Body of pancreas (tissue), 4 donors: ENCODE measurements around the gene CNR1. TPM values are rescaled to one million over a fixed set of nuclear protein-coding genes. Genes with fewer than 3 reads are reported as not detected.

Source experiments
- ATAC-seq: fragments of 150-250 bp; one replicate; pipeline ENCODE4 v1.9.1; 2016
- DNase-seq, 4 donors: peaks; one replicate each; pipeline ENCODE4 v3.0.0-alpha.2; 2019
- H3K27ac ChIP-seq, 4 donors: fragments of 200-600 bp; sonication (generic); 1 replicate in 3 of 4; 2 replicates in 1 of 4; pipeline versions ENCODE4 v1.5.1 to v1.6.1; 2016 to 2019; ENCODE audit warnings: mild to moderate bottlenecking in 1 of 4, mixed read lengths in 1 of 4, moderate library complexity in 1 of 4
- H3K27me3 ChIP-seq, 2 donors: fragments of 200-600 bp; sonication (generic); one replicate each; pipeline ENCODE4 v1.6.0; 2016; ENCODE audit warnings: mild to moderate bottlenecking in 1 of 2
- H3K36me3 ChIP-seq, 2 donors: fragments of 200-600 bp; sonication (generic); replicated peaks in 1 of 2; 2 replicates each; pipeline ENCODE4 v1.5.1; 2016; ENCODE audit warnings: low read depth in 2 of 2; ENCODE audit not compliant: insufficient read depth in 1 of 2
- H3K4me1 ChIP-seq: fragments of 200-600 bp; sonication (generic); one replicate; pipeline ENCODE4 v1.6.0; 2016
- H3K4me3 ChIP-seq, 2 donors: fragments of 200-600 bp; sonication (generic); 1 replicate in 1 of 2; 2 replicates in 1 of 2; pipeline ENCODE4 v1.5.1; 2016 to 2019
- H3K9me3 ChIP-seq, 3 donors: fragments of 200-600 bp; sonication (generic); 1 replicate in 2 of 3; 2 replicates in 1 of 3; pipeline ENCODE4 v1.5.1; 2016
- CTCF ChIP-seq, 7 experiments: fragments of 450-650 bp in 4 of 7; fragments of 200-600 bp in 3 of 7; sonication (generic) in 3 of 7; IDR thresholded peaks; one replicate each; pipeline ENCODE4 v1.5.1; 2016 to 2019; ENCODE audit warnings: antibody characterized with exemption in 7 of 7
- POLR2A ChIP-seq, 3 donors: fragments of 450-650 bp; IDR thresholded peaks; one replicate each; pipeline ENCODE4 v1.6.1; 2016; ENCODE audit warnings: antibody characterized with exemption in 3 of 3, mild to moderate bottlenecking in 2 of 3
- WGBS, 2 donors: methylation state at CpG; one replicate each; pipeline ENCODE4 v1.1.5; 2017; 5-methylcytosine and 5-hydroxymethylcytosine counted together
- intact Hi-C: fragments of 100-400 bp; cut with DNase I; formaldehyde crosslinking; loops from one replicate; pipeline ENCODE4 v1.15.1; 2023
- total RNA-seq, 2 donors: library from RNA; depleted of rRNA; stranded (reverse); fragments of >200 nt; gene quantifications; one replicate each; pipeline ENCODE4 v1.1.0, GENCODE V29; 2016

CNR1 gene
- total RNA-seq, 2 donors from 2014 or later = 2.6 to 6.6 TPM

DNA sequence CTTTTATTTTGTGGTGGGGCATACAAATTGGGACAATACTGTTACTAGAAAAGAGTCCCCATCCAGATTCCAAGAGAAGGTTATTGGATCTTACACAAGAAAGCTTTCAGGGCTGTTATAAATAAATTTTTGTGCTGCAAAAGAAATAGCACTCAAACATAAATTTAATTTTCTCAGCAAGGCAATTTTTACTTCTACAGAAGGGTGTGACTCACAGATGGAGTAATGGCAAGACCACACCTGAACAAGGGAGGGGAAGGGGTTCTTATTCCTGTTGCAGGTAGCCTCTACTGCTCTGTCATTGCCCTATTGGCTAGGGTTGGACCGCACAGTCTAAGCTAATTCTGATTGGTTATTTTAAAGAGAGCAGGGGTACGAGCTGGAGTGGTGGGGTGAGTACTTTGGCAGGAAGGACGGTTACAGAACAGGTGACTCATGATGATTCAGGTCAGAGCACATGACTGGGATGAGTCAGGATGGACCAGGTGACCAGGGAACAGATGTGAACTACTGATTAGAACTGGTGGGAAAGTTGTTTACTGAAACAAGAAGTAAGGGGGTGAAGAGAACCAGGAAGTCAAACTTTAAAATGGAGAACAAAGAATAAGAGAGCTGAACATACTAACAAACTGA lies 41.1 kb downstream of the CNR1 start:
- Histone ChIP-seq H3K9me3 (no peaks in the 10 kb centered on the region), H3K4me3 (no peak overlapping the region), H3K4me1 (no peaks in the 10 kb centered on the region), H3K36me3 (no peaks in the 10 kb centered on the region), H3K27ac (no peak overlapping the region), H3K27me3 (no peaks in the 10 kb centered on the region)
- DNase-seq = no peak
- intact Hi-C loops = no loop called here
- TF ChIP-seq CTCF (IDR thresholded peaks at IDR 0.05) (no peak), POLR2A (IDR thresholded peaks at IDR 0.05) (no peak)
- 58 to 79% methylated on average over 3 of the region's 3 CpGs for WGBS, 2 donors
- ATAC-seq = no peak

GRCh38 chr6:88120635-88121034 lies 45.5 kb downstream of the CNR1 start:
- TF ChIP-seq POLR2A (IDR thresholded peaks at IDR 0.05) = no peak
- TF ChIP-seq CTCF (IDR thresholded peaks at IDR 0.05) = no peak
- no peak for DNase-seq
- no peak overlapping the region for H3K27ac ChIP-seq
- H3K9me3 ChIP-seq = no peaks in the 10 kb centered on the region
- 61 to 63% methylated on average over 1 of the region's 1 CpG for WGBS, 2 donors
- H3K4me3 ChIP-seq = no peak overlapping the region
- ATAC-seq = no peak
- H3K27me3 ChIP-seq = no peaks in the 10 kb centered on the region
- no peaks in the 10 kb centered on the region for H3K36me3 ChIP-seq
- intact Hi-C loops = no loop called here
- no peaks in the 10 kb centered on the region for H3K4me1 ChIP-seq

- intact Hi-C loops = no loop called here
- Histone ChIP-seq H3K27ac (no peak overlapping the region), H3K4me1 (no peaks in the 10 kb centered on the region), H3K27me3 (no peaks in the 10 kb centered on the region), H3K9me3 (no peaks in the 10 kb centered on the region), H3K4me3 (no peak overlapping the region), H3K36me3 (no peaks in the 10 kb centered on the region)
- 43 to 45% methylated on average over 2 of the region's 2 CpGs for WGBS, 2 donors
- no peak for TF ChIP-seq CTCF (IDR thresholded peaks at IDR 0.05)
- TF ChIP-seq POLR2A (IDR thresholded peaks at IDR 0.05) = no peak
- ATAC-seq = no peak
- DNase-seq = no peak
Observed at GRCh38 chr6:88119769-88120168, 46.4 kb downstream of the CNR1 start.

GRCh38 chr6:88116276-88116675 lies 49.9 kb downstream of the CNR1 start:
- H3K36me3 ChIP-seq = no peaks in the 10 kb centered on the region
- no peak overlapping the region for H3K4me3 ChIP-seq
- intact Hi-C loops = no loop called here
- ATAC-seq (no peak), DNase-seq (no peak)
- no peaks in the 10 kb centered on the region for H3K27me3 ChIP-seq
- no peaks in the 10 kb centered on the region for H3K9me3 ChIP-seq
- TF ChIP-seq POLR2A (IDR thresholded peaks at IDR 0.05) = no peak
- no peak for TF ChIP-seq CTCF (IDR thresholded peaks at IDR 0.05)
- H3K4me1 ChIP-seq = no peaks in the 10 kb centered on the region
- H3K27ac ChIP-seq = no peak overlapping the region
- WGBS, 2 donors = 23 to 34% methylated on average over 3 of the region's 3 CpGs

- intact Hi-C loops = no loop called here
- ATAC-seq (no peak), DNase-seq (no peak)
- WGBS, 2 donors = 21 to 50% methylated on average over 1 to 2 of the region's 2 CpGs
- Histone ChIP-seq H3K27ac (no peak overlapping the region), H3K4me3 (no peak overlapping the region), H3K9me3 (no peaks in the 10 kb centered on the region), H3K27me3 (no peaks in the 10 kb centered on the region), H3K36me3 (no peaks in the 10 kb centered on the region), H3K4me1 (no peaks in the 10 kb centered on the region)
- no peak for TF ChIP-seq POLR2A (IDR thresholded peaks at IDR 0.05)
- no peak for TF ChIP-seq CTCF (IDR thresholded peaks at IDR 0.05)
Observed at GRCh38 chr6:88115307-88115706, 50.8 kb downstream of the CNR1 start.
